ENCODE data around the gene CFAP54.

CFAP54 gene

DNA sequence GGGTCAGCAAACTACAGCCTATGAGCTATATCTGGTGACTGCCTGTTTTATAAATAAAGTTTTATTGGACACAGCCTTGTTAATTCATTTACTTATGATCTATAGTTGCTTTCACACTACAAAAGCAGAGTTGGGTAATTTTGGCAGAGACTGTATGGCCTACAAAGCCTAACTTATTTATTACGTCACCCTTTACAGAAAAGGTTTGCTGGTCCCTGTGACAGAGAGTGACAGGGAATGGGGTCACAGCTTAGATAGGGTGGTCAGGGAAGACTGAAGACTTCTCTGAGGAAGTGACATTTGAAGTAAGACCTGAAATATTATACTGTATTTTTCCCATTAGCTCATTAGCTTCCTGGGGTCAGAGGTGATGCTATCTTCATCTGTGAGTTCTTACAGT is 342.0 kb downstream of the CFAP54 start (continued):
- no peak for TF ChIP-seq ZBTB10 (tag by site-specific recombination; IDR thresholded peaks at IDR 0.05)
- TF ChIP-seq ATF2 (tag by site-specific recombination; IDR thresholded peaks at IDR 0.05; ENCODE audit: low read depth): no peak
- TF ChIP-seq, protein P1, sequence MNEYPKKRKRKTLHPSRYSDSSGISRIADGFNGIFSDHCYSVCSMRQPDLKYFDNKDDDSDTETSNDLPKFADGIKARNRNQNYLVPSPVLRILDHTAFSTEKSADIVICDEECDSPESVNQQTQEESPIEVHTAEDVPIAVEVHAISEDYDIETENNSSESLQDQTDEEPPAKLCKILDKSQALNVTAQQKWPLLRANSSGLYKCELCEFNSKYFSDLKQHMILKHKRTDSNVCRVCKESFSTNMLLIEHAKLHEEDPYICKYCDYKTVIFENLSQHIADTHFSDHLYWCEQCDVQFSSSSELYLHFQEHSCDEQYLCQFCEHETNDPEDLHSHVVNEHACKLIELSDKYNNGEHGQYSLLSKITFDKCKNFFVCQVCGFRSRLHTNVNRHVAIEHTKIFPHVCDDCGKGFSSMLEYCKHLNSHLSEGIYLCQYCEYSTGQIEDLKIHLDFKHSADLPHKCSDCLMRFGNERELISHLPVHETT (tag by site-specific recombination; IDR thresholded peaks at IDR 0.05): no peak
- no peak for TF ChIP-seq ZNF830 (tag by site-specific recombination; IDR thresholded peaks at IDR 0.05; ENCODE audit: low read depth)

- Histone ChIP-seq H3K27ac (ENCODE audit: extremely low read depth, low read depth, low read length) (no peak overlapping the region), H3K4me3 (ENCODE audit: low read depth, low read length) (no peak overlapping the region), H3K9me3 (ENCODE audit: control insufficient read depth, insufficient read depth, low read depth, low read length) (no peaks in the 10 kb centered on the region), H3K4me1 (ENCODE audit: control insufficient read depth, insufficient read depth, low read length) (no peaks in the 10 kb centered on the region), H3K36me3 (ENCODE audit: control insufficient read depth in 2 of 2, insufficient read depth in 1 of 2, low read length in 2 of 2) (no peaks in the 10 kb centered on the region)
- CTCF ChIA-PET: no interaction called here
- TF ChIP-seq ZNF654 (tag by site-specific recombination; IDR thresholded peaks at IDR 0.05; ENCODE audit: low read depth): no peak
- TF ChIP-seq ZFP37 (tag by site-specific recombination; IDR thresholded peaks at IDR 0.05): no peak
- TF ChIP-seq ZBTB44 (tag by site-specific recombination; IDR thresholded peaks at IDR 0.05): no peak
- no peak for TF ChIP-seq PRDM1 (tag by site-specific recombination; IDR thresholded peaks at IDR 0.05)
- no peak for TF ChIP-seq ZNF37A (tag by site-specific recombination; IDR thresholded peaks at IDR 0.05)
- POLR2A ChIA-PET: no interaction called here
These were observed 356.9 kb downstream of the CFAP54 start for GRCh38 chr12:96846293-96846692.

DNA sequence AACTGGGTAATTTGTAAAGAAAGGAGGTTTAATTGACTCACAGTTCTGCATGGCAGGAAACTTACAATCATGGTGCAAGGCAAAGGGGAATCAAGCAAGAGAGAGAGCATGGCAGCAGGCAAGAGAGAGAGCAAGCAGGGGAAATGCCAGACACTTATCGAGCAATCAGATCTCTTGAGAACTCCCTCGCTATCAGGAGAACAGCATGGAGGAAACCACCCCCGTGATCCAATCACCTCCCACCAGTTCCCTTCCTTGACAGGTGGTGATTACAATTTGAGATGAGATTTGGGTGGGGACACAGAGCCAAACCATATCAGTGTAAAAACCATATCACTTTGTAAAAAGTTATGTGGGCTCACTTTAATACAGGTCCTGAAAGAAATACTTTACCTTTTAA is 361.3 kb downstream of the CFAP54 start:
- Histone ChIP-seq H3K9me3 (ENCODE audit: control insufficient read depth, insufficient read depth, low read depth, low read length) (no peaks in the 10 kb centered on the region), H3K36me3 (ENCODE audit: control insufficient read depth in 2 of 2, insufficient read depth in 1 of 2, low read length in 2 of 2) (no peaks in the 10 kb centered on the region), H3K4me3 (ENCODE audit: low read depth, low read length) (no peak overlapping the region), H3K27ac (ENCODE audit: extremely low read depth, low read depth, low read length) (no peak overlapping the region), H3K4me1 (ENCODE audit: control insufficient read depth, insufficient read depth, low read length) (no peaks in the 10 kb centered on the region)
- TF ChIP-seq ZNF362 (tag by site-specific recombination; IDR thresholded peaks at IDR 0.05): no peak
- no peak for TF ChIP-seq KLF8 (tag by site-specific recombination; IDR thresholded peaks at IDR 0.05)
- TF ChIP-seq, protein P2, sequence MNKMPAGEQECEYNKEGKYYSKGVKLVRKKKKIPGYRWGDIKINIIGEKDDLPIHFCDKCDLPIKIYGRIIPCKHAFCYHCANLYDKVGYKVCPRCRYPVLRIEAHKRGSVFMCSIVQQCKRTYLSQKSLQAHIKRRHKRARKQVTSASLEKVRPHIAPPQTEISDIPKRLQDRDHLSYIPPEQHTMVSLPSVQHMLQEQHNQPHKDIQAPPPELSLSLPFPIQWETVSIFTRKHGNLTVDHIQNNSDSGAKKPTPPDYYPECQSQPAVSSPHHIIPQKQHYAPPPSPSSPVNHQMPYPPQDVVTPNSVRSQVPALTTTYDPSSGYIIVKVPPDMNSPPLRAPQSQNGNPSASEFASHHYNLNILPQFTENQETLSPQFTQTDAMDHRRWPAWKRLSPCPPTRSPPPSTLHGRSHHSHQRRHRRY (tag by site-specific recombination; IDR thresholded peaks at IDR 0.05): no peak
- TF ChIP-seq ZNF660 (tag by site-specific recombination; IDR thresholded peaks at IDR 0.05): no peak
- no peak for TF ChIP-seq ZNF530 (tag by site-specific recombination; IDR thresholded peaks at IDR 0.05; ENCODE audit: low read depth)
- ChIA-PET POLR2A (no interaction called here), CTCF (no interaction called here)
